ENCODE data around the gene ASPG. TPM values are rescaled to one million over a fixed set of nuclear protein-coding genes. Genes with fewer than 3 reads are reported as not detected.
A peak's percentile ranks its signal among the peaks of the same experiment; 100 is the strongest.

Gene ASPG
- total RNA-seq, 1 experiment from 2014 or later: not detected

DNA sequence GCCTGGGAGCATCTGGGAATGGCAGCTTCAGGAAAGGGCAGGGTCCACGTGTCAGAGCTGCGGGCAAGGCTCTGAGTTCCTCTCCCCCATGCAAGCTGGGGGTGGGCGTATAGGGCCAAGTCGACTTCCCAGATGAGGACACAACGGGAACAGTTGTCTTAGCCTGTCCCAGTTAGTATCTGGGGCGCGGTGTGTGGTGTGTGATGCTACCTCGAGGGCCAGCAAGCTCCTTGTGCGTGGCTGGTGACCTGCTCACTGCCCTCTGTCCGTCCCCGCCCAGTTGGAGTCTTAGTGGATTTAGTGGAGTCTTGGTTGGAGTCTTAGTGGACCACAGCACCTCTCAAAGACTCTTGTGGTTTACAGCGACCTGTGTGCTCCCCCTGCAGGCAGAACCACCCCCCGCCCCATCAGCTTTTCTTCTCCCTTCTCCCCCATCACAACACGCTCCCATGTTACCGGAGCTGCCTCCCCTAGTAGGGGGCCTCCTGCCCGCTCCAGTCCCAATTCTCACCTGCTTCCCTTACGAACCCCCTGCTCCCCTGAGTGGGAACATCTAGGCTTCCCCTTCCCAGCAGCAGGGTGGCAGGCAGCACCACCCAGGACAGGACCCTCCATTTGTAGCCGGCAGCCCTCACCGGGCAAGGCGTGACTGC lies 8.7 kb downstream of the ASPG start:
- ChIA-PET CTCF (interaction anchor here (1.0 kb wide), 1 partner anchor 359 kb away, joined by 3 read pairs; no protein-coding TSS in a partner anchor), POLR2A (no interaction called here)
- Histone ChIP-seq H3K4me3 (ENCODE audit: low read depth in 2 of 2, low read length in 2 of 2) (no peak overlapping the region), H3K36me3 (ENCODE audit: control insufficient read depth, insufficient read depth, low read length) (no peaks in the 10 kb centered on the region), H3K27me3 (ENCODE audit: control insufficient read depth, insufficient read depth, low read length) (no peaks in the 10 kb centered on the region), H3K27ac (ENCODE audit: low read length) (no peak overlapping the region), H3K9me3 (ENCODE audit: control insufficient read depth, insufficient read depth, low read depth, low read length) (no peaks in the 10 kb centered on the region), H3K4me1 (ENCODE audit: control insufficient read depth, insufficient read depth, low read length) (no peaks in the 10 kb centered on the region; the same call in 1 of the 2 replicates)
- in situ Hi-C loops (cut with HindIII; ENCODE audit: low pct_unique_long_range_greater_than_20kb, low sequenced_read_pairs) (no loop called here), intact Hi-C loops (cut with micrococcal nuclease; ENCODE audit: unreplicated experiment) (loop anchor here (5.0 kb wide), 1 partner anchor 38 kb away; no protein-coding TSS in a partner anchor)
- TF ChIP-seq POLR2AphosphoS5 (IDR thresholded peaks at IDR 0.05; ENCODE audit: low read depth, low read length) (no peak), TCF7L2 (IDR thresholded peaks at IDR 0.05; ENCODE audit: low read depth, low read length) (no peak), SIN3A (IDR thresholded peaks at IDR 0.05; ENCODE audit: borderline replicate concordance, insufficient read depth, low read depth, low read length) (no peak)
- TF ChIP-seq, protein P1, sequence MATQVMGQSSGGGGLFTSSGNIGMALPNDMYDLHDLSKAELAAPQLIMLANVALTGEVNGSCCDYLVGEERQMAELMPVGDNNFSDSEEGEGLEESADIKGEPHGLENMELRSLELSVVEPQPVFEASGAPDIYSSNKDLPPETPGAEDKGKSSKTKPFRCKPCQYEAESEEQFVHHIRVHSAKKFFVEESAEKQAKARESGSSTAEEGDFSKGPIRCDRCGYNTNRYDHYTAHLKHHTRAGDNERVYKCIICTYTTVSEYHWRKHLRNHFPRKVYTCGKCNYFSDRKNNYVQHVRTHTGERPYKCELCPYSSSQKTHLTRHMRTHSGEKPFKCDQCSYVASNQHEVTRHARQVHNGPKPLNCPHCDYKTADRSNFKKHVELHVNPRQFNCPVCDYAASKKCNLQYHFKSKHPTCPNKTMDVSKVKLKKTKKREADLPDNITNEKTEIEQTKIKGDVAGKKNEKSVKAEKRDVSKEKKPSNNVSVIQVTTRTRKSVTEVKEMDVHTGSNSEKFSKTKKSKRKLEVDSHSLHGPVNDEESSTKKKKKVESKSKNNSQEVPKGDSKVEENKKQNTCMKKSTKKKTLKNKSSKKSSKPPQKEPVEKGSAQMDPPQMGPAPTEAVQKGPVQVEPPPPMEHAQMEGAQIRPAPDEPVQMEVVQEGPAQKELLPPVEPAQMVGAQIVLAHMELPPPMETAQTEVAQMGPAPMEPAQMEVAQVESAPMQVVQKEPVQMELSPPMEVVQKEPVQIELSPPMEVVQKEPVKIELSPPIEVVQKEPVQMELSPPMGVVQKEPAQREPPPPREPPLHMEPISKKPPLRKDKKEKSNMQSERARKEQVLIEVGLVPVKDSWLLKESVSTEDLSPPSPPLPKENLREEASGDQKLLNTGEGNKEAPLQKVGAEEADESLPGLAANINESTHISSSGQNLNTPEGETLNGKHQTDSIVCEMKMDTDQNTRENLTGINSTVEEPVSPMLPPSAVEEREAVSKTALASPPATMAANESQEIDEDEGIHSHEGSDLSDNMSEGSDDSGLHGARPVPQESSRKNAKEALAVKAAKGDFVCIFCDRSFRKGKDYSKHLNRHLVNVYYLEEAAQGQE (IDR thresholded peaks at IDR 0.05; ENCODE audit: insufficient read depth in 1 of 2, low read depth in 2 of 2, low read length in 1 of 2): no peak
- TF ChIP-seq, protein P2, sequence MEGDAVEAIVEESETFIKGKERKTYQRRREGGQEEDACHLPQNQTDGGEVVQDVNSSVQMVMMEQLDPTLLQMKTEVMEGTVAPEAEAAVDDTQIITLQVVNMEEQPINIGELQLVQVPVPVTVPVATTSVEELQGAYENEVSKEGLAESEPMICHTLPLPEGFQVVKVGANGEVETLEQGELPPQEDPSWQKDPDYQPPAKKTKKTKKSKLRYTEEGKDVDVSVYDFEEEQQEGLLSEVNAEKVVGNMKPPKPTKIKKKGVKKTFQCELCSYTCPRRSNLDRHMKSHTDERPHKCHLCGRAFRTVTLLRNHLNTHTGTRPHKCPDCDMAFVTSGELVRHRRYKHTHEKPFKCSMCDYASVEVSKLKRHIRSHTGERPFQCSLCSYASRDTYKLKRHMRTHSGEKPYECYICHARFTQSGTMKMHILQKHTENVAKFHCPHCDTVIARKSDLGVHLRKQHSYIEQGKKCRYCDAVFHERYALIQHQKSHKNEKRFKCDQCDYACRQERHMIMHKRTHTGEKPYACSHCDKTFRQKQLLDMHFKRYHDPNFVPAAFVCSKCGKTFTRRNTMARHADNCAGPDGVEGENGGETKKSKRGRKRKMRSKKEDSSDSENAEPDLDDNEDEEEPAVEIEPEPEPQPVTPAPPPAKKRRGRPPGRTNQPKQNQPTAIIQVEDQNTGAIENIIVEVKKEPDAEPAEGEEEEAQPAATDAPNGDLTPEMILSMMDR (IDR thresholded peaks at IDR 0.05): no peak
- BruUV-seq (replicated peaks): no TSS peak
- ATAC-seq: no peak
- DNase-seq (ENCODE audit: low read depth, low spot score): no peak

DNA sequence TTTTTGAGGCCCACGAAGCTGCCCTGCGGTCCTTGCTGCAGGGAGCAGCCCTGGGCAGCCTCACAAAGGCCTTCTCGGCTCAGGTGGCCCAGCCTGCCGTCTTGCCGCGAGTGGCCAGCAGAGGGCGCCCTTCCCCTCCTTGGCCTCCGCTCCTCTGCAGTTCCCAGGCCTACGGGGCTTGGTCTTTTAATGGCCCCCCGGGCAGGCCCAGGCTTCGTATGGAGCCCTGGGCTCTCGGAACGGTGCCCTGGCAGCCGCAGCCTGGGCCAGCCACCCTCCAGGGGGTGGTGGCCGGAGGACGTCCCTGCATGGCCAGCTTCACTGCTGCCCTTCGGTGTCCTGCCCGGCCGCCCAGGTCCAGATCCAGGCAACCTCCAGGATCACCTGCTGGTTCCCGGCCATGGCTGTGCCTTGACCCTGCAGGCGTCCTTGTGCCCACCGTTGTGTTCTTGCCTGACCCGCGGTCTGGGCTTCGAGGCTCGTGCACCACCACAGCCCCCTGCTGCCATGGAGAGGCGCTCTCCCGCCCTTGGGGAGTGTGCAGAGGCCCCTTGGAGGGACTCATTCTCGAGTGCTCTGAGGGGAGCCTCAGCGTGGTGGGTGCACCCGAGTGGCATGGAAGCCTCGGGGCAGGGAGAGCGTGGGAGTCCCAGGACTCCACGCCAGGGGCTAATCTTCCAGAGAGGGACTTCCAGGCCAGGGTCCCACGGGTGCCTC lies 9.4 kb downstream of the ASPG start:
- CTCF ChIA-PET: interaction anchor here (1.0 kb wide), 1 partner anchor 360 kb away, joined by 3 read pairs; no protein-coding TSS in a partner anchor
- in situ Hi-C loops (cut with HindIII; ENCODE audit: low pct_unique_long_range_greater_than_20kb, low sequenced_read_pairs): no loop called here

More for the DNA sequence above, 9.4 kb downstream of the ASPG start:
- POLR2A ChIA-PET: no interaction called here
- no peaks in the 10 kb centered on the region for H3K27me3 ChIP-seq (ENCODE audit: control insufficient read depth, insufficient read depth, low read length)
- no peaks in the 10 kb centered on the region; the same call in 1 of the 2 replicates for H3K4me1 ChIP-seq (ENCODE audit: control insufficient read depth, insufficient read depth, low read length)
- H3K9me3 ChIP-seq (ENCODE audit: control insufficient read depth, insufficient read depth, low read depth, low read length): no peaks in the 10 kb centered on the region
- ATAC-seq: peak; percentile 85
- H3K36me3 ChIP-seq (ENCODE audit: control insufficient read depth, insufficient read depth, low read length): no peaks in the 10 kb centered on the region
- H3K27ac ChIP-seq (ENCODE audit: low read length): no peak overlapping the region
- TF ChIP-seq, protein P2 (IDR thresholded peaks at IDR 0.05): peak; percentile 92
- TF ChIP-seq POLR2AphosphoS5 (IDR thresholded peaks at IDR 0.05; ENCODE audit: low read depth, low read length): no peak
- TF ChIP-seq, protein P1 (IDR thresholded peaks at IDR 0.05; ENCODE audit: insufficient read depth in 1 of 2, low read depth in 2 of 2, low read length in 1 of 2): no peak
- intact Hi-C loops (cut with micrococcal nuclease; ENCODE audit: unreplicated experiment): loop anchor here (5.0 kb wide), 1 partner anchor 37 kb away; no protein-coding TSS in a partner anchor
- BruUV-seq (replicated peaks): no TSS peak
- no peak overlapping the region for H3K4me3 ChIP-seq (ENCODE audit: low read depth in 2 of 2, low read length in 2 of 2)
- no peak for DNase-seq (ENCODE audit: low read depth, low spot score)

Data from Panc1 (cell line).